Right renal pelvis (tissue), 4 donors: ENCODE data around the gene SWAP70. TPM values are rescaled to one million over a fixed set of nuclear protein-coding genes. Genes with fewer than 3 reads are reported as not detected.

Experiments used
- DNase-seq, 4 donors: peaks; one replicate each; pipeline ENCODE4 v3.0.0-alpha.2; 2013; ENCODE audit warnings: low read depth in 4 of 4, low spot score in 3 of 4, missing footprints in 1 of 4
- polyA plus RNA-seq, 4 donors: library from polyadenylated mRNA; unstranded; fragments of 120-200 nt; gene quantifications; one replicate each; pipeline ENCODE4 v1.2.1, GENCODE V29; 2013; ENCODE audit not compliant: insufficient read length in 4 of 4

Gene SWAP70
- polyA plus RNA-seq, 4 donors, result 25.0 to 30.2 (median 28.4) TPM

DNA sequence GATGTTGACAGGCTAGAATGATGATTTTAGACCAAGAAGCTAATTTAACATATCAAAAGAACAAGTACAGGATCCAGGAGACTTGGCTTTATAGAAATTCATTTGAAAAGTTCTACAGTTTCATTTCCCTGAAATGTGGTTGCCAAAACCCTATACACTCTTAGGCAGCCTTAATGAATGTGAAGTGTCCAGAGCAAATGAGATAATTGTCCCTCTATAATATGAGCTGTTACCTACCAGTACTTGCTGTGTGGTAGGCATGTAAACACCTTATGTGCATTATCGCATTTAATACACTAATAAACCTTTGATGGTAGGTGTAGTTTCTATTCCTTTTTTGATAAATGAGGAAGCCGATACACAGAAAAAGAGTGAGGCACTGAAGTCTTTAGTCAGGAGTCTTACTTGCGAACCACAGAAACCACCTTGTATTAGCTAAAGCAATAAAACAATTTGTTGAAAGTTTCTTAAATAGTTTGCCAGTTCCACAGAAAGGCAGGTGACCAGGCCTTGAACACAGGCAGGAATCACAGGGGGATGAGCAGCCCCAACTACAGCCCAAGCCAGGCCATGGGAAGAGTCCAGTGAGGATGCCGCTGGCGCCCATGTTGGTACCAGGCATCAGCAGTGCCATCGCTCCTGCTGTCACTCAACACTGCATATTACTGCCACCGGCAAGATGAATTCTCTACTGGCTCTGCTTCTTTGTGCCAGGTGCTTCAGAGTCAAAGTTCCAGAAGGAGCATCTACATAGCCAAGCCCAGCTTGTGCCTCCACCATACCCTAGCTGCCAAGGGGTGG is 81.7 kb downstream of the SWAP70 start:
- no peak for DNase-seq

DNA sequence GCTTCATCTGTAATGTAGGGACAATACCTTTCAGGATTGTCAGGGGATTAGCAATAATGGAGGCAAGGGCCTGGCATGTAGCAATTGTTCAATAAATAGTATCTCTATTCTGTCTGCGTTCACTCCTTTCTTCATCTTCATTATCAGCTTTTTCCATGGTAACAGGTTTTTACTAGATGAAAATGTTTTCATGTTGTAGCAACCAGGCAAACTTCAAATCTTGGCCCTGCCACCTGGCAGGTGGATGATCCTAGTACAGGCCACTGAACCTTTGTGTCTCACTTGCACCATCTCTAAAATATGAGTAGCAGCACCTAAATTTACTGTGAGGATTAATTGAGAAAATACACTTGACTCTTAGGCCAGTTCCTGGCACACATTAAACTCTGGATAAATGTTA is 83.4 kb downstream of the SWAP70 start:
- DNase-seq, result no peak

DNA sequence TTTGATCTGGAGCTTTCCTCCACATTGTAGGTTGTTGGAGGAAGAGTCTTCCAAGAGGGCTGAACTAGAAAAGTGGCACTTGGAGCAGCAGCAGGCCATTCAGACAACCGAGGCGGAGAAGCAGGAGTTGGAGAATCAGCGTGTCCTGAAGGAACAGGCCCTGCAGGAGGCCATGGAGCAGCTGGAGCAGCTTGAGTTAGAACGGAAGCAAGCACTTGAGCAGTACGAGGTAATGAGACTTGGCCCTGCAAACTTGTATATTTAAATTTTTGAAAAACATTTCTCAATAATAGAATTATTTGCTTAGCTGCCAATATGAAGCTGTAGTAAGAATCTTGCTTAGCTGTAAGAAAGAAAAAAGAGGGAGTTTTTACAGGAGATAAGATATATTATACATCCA is 84.0 kb downstream of the SWAP70 start:
- DNase-seq, result no peak

DNA sequence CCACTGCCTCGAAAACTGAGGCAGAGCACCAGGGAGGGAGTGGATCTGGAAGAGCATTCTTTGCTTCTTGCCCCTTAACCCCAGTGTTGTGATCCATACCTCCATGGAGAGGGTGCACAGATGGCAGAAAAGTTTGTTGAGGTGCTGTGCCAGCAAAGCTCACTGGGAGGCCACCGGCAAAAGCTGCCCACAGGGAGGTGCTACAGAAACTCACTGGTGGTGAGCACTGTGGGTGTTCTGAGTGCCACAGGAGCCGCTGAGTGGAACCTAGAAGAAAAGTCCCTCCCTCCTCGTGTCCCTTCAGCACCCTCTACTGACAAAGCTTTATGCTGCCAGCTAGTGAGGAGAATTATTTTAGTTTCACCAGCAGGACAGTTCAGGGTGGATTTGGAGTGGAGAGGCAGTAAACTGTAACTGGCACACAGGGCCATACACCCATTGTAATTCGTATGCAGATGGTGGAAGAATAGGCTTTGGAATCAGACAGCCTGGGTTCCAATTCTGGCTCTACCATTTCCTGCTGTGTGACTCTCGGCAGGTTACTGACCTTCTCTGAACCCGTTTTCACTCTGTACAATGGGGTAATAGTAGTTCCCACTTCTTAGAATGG is 84.6 kb downstream of the SWAP70 start:
- no peak for DNase-seq

DNA sequence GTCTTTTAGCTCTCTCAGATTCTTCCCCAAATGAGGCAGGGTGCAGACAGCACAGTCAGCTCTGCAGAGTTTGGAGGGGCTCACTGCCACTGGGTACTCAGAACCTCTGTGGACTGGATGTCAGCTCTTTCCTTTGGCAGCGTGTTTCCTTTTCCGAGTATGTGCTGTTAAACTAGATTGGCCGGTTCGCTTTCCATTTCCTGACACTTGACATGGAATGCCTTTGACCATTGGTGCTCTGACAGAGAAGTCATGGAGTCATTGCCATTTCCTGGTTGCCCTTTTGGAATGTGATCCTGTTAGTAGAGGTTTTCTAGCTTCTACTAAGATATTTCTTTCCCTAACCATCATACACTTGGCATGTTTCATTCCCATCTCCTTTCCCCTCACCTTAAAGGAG is 86.7 kb downstream of the SWAP70 start:
- no peak for DNase-seq

DNA sequence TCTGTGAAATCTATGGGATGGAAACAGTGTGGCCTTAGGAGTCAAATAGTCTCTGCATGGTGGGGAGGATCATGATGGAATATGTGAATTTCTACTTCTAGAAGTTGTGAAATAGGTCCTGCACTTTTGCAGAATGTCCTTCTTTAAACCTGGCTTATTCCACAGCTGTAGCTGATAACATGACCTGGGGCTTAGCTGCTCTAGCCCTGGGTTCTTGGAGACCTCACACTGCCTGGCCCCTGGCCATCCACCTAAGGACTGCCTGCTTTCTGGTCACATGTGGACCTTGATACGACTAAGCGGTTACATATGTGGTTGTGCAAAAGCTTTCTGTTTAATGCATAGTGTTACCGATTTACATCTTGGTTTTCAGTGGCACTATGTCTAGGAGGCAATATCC is 88.2 kb downstream of the SWAP70 start:
- no peak for DNase-seq

DNA sequence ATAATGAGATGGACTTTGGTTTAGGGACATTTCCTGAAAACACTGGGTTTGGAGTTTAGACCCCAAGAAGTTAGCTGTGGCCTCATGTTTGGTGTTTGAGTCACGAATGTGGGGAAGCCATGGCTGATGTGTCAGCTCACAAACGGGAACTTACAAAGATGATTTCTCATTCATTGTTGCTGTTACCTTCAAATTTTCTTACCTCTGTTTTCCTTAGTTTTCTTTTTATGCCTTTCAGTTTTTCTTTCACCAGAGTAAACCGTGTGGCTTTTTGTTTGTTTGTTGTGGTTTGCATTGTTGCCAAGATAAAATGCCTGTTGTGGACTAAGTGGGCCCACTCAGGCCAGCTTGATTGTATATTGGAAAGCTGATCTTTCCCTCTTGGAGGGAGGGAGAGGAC is 89.1 kb downstream of the SWAP70 start:
- no peak for DNase-seq

DNA sequence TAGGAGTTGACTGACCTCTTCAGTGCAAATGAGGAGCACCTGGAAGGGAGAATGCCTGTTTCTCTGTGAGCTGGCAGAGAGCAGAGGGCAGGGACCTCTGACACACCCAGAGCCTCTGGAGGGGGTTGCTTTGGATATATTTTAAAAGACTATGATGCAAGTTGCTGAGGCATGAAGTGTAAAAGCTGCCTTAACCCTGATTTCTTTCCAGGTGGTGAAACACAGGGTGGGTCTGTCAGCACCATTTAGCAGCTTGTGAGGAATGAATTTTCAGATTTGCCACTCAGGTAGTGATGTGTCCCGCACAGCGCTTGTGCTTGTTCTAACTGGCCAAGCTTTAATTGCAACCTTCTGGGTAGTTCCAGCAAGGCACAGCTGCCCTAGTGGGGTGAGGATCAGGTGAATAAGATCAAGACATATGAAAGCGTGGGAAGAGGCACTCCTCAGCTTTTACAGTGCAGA is 90.2 kb downstream of the SWAP70 start:
- DNase-seq, result no peak

DNA sequence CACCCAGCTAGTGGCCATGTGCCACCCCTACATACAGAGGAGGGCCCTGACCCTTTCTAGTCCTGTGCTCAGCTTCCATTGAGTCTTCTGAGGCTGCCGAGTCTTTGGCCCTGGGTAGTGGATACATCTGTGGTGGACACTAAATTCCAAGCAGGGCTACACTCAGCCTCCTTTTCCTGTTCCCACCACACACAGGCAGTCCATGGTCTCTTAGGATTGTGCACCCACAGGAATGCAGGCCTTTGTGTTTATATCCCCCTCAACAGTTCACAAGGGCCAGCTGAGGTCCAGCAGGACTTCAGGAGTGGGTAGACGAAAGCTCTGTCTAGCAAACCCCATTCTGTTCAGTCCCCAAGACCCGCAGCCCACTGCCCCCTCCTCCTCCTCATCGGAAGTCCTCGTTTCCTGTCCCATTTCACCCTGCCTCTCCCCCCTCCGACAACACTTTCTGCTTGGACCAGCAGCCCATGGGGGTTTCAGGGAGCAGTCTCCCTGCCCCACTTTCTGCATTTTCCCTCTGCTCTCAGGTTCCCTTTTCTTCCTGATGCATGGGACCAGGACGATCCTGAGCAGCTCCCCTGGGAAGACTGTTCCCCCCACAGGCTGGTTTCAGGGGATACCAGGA is 91.8 kb downstream of the SWAP70 start:
- no peak for DNase-seq

DNA sequence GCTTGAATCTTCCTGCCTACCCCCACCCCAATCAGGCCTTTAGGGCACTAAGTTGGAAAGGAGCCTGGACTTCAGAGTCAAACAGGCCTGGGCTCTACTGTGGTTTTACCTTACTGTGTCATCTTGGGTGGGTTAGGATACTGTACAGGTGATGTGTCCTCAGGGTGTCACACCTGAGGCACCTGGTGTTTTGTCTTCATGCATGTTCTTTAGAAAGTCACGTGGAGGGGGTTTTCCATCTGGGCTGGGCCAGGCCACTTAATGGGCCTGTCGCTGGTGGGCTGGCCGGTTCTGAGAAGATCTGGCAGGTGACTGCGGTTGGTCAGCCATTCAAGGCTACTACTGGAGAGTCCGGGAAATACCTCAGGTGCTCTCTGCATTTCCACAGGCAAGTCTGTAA is 92.6 kb downstream of the SWAP70 start:
- DNase-seq, result no peak

DNA sequence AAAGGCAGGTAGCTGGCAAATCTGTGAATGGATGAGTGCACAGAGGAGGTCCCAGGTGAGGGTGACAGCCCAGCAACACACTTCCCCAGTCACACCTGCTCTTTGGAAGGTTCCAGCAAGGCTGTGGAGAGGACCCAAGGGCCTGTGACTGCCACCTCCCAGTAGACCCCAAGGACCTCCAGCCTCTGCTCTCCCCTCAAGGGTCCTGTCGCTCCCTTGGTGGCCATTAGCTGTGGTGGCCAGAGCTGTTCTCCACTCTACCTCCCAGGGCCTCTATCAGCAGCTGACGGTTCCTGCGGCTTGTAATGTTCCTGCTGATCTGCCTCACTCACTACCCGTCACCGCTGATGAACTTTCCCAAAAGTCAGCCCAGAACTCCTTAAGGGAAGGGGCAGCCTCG is 93.0 kb downstream of the SWAP70 start:
- DNase-seq, result no peak

DNA sequence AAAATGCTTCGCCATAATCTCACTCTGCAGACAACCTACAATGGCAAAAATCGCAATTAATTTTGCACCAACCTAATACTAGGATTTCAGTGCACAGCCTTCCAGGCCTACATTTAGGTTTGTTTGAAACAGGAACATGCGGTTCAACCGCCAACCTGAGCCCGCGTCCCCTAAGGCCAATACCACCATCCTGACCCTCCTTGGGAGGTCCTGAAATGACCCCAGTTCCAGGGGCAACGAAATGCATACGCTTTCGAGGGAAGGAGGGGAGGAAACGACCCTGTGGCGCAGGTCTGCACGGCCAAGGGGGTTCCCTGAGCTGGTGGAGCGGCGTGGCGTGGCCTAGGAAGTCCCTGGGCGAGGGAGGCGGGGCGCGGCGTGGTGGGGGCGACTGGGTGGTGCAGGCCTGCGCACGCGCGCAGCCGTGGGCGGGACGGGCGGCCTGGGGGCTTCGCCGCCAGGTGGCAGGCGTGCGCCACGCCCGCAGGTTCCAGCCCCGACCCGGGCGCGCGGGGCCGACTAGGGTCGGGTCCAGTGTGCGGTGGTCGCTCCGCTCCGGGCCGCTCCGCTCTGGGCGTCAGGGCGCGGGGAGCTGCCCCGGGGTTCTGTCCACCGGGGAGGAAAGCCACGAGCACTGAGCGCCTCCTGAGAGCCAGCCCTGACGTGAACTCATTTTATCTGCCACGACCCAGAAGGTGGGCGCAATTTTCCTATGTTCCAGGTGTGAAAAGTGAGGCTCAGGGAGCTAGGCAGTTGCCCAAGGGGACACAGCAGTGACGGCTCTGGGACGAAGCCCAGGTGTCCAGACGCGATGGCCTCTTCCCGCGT is 94.1 kb downstream of the SWAP70 start:
- peak in 3 of 4 donors; percentile 47 to 70 (median 69) for DNase-seq

DNA sequence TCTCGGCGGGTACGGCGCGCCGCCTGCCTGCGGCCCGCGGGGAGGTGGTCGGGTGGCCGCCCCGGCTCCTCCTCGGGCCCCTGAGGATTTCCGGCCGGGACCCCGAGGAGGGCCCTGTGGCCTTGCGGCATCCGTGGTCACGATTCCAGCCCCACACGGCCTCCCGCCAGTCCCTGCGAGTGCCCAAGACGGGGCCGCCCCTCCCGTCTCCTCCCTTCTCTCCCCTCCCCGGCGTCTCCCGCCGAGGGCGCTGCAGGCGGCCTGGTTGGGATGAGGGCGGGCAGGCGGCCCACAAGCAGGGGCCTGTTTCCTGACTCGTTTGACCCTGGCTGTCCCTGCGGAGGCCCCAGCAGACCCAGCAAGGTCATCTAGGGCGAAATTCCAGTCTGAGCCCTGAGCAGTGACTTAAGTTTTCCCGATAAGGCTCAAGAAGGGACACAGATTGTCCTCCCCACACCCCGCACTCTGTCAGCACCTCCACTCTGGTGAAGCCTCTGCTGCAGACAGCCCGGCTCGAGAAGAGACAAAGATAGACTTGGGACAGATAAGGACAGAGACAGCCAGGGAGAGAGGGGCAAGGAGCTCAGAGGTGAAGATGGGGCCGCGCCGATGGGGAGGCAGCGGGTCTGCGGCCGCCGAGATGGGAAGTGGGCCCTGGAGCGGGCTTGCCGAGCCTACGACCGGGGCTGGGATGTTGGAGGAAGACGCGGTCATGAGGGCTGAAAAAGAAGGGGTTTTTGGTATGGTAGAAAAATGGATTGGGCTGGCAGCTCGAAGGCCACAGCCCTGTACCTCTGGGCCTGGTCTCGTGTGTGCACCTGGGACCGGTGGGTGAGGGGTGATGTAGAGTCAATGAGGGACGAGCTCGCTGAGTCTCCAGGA is 95.0 kb downstream of the SWAP70 start:
- peak; percentile 56 to 71 (median 62) for DNase-seq

DNA sequence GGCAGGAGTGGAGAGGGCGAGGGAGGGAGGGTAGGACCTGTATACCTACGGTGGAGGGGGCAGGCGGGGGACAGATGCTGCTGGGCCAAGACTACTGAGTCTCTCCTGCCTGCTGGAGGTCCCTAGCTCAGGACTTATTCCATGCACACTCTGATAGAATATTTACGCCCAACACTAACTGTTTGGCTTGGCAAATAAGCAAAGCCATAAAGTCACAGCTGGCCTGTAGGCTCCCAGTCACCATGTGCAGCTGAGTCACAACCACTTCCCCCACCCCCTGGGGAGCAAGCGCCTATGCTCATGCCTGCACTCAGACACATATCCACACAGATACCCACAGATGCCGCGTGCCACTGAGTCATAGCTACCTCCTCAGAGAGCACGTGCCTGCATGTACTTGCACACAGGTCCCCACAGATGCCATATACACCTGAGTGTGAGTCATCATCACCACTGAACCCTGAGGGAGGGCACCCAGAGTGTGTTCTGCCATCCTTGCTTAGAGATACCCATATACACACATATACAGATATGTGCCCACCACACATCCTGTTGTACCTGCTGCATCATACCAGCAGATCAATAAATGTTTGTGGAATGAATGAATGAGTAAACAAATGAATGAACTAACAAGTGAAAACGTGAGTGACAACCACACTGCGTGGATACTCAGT is 95.8 kb downstream of the SWAP70 start:
- DNase-seq, result peak in 2 of 4 donors; percentile 59 to 61

DNA sequence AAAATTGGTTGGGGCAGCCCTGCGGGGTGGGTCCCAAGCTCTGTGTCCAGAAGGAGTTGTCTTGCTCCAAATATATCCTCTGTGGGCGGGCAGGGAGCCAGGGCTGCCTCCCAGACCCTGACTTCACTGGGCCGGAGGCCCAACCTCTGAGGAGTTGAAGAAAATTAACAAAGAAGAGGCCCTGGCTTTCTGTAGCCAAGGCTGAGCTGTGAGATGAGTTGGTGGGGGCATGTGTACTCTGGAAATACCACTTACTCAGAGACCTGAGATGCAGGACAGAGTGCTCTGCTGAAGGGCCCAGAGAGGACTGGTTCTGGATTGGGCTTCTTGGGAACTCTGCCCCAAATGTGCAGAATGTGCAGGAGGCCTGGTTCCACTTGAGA is 96.3 kb downstream of the SWAP70 start:
- no peak for DNase-seq

DNA sequence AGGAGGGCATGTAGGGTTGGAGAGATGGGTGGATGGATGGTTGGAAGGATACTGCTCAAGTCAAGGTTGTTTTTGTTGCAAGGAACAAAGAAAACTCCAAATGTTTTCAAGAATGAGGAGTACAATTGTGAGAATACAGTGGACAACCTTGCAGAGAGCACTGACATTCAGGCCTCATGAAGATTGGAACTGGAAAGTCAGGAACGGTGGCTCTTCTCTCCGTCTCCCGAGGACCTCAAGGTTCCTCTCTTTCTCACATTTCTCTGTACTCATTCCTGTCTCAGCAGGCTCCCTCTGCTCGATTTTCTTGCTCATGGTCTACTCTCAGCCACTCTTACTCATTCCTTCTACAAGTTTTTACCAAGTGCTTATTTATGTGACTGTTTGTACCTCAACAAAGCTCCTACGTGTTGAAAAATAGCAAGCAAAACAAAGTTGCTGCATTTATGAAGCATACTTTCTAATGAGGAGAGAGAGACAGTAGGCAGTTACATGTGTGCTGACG is 97.6 kb downstream of the SWAP70 start:
- no peak for DNase-seq

DNA sequence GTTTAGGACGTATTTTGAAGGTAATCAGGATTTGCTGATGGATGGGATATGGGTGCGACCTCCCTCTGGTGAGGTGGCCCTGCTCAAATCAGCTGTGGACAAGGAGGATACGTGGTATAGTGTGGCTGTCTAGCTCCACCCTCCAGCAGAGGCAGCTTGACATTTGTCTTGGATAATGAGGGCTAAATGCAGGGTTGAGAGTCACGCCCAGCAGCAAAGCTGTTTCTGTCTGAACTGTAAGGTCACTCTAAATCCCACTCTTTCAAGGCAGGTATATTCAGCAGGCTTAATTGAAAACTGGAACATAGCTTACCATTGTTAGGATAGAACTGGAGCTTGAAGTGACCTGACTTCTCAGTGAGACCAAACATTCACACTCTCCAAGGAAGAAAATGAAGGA is 98.7 kb downstream of the SWAP70 start:
- no peak for DNase-seq

DNA sequence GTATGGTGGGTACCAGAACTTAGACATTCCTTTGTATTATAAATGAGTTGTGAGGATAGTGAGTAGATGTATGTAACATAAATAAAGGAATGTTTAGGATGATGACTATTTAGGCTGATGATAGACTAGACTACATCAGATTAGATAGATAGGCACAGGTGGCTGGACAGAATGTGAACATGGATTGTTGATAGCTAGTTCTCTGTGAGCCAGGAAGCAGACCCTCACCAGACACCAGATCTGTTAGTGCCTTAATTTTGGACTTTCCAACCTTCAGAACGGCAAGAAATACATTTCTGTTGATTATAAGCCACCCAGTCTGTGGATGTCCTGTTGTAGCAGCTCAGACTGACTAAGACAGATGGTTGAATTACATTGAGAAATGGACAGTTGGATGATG is 99.4 kb downstream of the SWAP70 start:
- DNase-seq, result no peak
